GM19238 (cell line): ENCODE results near the gene RGS3.
"Not testable (repeated sequence)": the region's sequence is repeated elsewhere in the genome, so short reads cannot be mapped to it uniquely, and the experiment has no call there.

Experiments
- DNase-seq: peaks from one replicate; pipeline ENCODE4 v3.0.0; 2011; ENCODE audit warnings: low spot score; ENCODE audit not compliant: insufficient read length

The RGS3 gene

DNA sequence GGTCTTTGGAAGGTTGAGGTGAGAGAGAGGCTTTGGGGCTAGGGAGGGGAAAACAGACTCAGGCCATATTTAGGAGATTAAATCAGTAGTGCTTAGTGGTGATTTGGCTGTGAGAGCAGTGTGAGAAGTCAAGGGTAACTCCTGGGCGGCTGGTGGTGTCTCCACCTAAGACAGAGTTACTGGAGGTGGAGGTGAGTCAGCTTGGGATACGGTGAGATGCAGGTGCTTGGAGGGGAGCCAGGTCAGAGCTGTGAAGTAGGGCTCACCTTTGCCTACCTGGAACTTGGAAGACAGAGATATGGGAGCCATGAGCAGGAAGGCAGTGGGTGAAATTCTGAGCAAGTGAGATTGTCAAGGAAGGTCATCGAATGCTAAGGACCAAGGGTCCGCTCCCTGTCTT lies 24.5 kb downstream of the RGS3 start:
- DNase-seq = no peak

- DNase-seq = no peak
These were observed 25.0 kb downstream of the RGS3 start for GRCh38 chr9:113488490-113488889.

DNA sequence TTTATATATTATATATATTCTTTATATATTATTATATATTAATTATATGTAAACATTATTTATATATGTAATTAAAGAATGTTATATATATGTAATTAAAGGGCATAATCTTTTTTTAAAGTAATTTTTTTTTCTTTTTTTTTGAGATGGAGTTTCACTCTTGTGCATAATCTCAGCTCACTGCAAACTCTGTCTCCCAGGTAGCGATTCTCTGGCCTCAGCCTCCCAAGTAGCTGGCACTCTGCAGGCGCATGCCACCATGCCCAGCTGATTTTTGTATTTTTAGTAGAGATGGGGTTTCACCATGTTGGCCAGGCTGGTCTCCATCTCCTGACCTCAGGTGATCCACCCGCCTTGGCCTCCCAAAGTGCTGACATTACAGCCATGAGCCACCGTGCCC lies 27.6 kb downstream of the RGS3 start:
- DNase-seq = not testable (repeated sequence)

- DNase-seq = no peak
These were observed 29.0 kb downstream of the RGS3 start for GRCh38 chr9:113492343-113493202.

- DNase-seq = no peak
These were observed 29.6 kb downstream of the RGS3 start for GRCh38 chr9:113493203-113493520.

GRCh38 chr9:113495526-113495925 lies 32.0 kb downstream of the RGS3 start:
- DNase-seq = no peak

DNA sequence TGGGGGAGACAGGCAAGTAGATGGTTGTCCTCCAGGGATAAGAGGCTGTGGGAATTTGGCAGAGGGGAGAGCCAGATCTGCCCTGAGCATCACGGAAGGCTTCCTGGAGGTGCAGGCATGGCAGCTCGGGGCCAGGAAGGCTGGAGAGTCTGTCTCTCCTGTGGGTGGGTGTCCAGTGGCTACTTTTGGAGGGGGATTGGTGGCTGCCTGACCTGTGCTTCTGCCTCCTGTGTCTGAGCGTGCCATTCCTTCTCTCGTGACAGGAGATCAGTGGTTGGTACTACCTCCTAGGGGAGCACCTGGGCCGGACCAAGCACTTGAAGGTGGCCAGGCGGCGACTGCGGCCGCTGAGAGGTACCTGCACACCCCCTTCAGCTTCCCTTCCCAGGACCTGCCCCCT lies 33.5 kb downstream of the RGS3 start:
- no peak for DNase-seq

GRCh38 chr9:113499153-113499875 lies 35.8 kb downstream of the RGS3 start:
- no peak for DNase-seq

GRCh38 chr9:113499876-113500497 lies 36.5 kb downstream of the RGS3 start:
- DNase-seq = no peak

DNA sequence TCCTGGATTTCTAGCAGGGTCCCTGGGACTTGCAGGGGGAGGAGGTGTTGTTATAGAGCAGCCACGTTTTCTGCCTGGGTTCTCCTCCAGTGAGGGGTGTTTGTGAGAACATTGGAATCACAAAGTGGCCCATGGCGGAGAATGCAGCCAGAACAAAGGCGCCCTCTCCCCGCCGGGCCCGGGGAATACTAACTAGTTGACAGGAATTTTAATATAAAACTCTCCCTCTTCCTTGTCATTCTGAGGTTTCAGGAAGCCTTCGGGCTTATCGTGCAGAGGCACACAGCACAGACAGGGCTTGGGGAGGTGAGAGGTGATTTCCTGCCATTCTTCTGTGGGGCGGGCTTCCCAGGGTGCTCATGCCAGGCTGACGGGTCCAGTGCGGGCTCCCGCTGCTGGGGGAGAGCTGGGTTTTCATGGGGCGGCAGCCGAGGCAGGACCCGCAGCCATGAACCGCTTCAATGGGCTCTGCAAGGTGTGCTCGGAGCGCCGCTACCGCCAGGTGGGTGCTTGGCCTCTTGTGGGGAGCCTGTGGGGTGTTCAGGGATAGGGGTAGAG lies 37.7 kb downstream of the RGS3 start:
- DNase-seq = no peak

- no peak for DNase-seq
These were observed 38.3 kb downstream of the RGS3 start for GRCh38 chr9:113501852-113502251.

- DNase-seq = no peak
These were observed 39.0 kb downstream of the RGS3 start for GRCh38 chr9:113502427-113503034.

- no peak for DNase-seq
These were observed 39.6 kb downstream of the RGS3 start for GRCh38 chr9:113503131-113503541.

DNA sequence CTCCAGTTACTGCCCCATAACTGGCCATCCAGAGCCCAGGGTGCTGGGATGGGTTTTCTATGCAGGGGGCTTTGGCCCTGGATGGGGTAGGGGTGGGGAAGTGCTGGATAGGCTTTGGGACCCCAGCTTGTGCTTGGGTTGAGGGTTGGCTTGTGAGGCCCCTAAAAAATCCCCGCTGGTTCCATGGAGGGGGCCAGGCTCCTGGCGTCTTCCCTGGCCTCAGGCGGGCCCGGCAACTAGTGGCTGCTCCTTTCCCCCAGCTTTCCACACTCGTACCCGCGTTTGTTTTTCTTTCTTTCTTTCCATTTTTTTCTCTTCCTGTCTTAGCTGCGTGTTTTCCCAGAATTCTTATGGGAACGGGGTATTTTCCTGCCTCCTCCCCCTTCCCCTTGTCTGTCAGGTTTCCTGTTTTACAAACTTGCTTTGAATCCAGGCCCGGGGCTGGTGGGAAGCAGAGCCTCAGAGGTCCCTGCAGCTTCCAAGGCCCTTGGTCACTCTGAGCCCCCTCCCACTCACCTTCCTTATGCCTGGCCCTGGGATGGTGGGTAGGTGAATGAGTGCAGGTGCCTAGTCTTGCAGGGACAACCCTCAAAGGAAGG lies 40.2 kb downstream of the RGS3 start:
- DNase-seq = no peak

DNA sequence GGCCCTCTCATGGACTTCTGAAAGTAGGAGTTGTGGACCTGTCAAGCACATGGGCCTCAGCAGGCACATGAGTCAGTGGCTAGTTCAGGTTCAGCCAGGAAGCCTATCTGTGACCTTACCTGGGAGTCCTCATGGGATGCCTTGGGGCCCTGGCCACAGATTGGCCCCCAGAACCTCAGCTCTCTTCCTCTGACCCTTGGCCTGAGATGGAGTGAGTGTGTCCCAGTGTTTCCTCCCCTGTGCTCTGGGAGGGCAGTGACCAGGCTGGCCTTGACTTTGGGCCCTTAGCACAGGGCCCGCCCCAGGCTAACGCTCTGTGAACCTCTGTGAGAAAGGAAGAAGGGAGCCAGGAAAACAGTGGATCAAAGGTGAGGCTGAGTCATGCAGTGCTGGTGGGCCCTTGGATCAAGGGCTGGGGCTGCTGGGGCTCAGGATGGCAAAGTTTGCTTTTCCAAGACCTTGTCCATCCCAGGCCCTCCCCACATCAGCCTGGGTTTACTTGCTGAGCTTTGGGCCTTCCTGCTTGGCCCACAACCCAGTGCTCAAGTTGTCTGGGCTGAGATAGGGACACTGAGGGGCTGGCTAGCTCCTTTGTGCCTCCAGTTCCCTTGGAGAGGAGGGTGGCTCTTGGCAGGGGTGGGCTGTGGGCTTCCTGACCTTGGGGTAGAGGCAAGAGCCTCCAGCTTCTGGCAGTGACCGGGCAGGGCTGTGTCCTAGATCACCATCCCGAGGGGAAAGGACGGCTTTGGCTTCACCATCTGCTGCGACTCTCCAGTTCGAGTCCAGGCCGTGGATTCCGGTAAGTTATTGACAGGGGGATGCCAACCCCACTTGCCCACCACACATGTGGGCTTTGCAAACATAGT lies 41.4 kb downstream of the RGS3 start:
- no peak for DNase-seq

- DNase-seq = no peak
These were observed 42.6 kb downstream of the RGS3 start for GRCh38 chr9:113506090-113506589.

DNA sequence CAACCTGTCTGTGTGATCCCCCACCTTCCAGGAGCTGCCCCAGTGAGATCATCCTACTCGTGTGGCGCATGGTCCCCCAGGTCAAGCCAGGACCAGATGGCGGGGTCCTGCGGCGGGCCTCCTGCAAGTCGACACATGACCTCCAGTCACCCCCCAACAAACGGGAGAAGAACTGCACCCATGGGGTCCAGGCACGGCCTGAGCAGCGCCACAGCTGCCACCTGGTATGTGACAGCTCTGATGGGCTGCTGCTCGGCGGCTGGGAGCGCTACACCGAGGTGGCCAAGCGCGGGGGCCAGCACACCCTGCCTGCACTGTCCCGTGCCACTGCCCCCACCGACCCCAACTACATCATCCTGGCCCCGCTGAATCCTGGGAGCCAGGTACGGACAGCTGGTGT lies 43.7 kb downstream of the RGS3 start:
- no peak for DNase-seq

DNA sequence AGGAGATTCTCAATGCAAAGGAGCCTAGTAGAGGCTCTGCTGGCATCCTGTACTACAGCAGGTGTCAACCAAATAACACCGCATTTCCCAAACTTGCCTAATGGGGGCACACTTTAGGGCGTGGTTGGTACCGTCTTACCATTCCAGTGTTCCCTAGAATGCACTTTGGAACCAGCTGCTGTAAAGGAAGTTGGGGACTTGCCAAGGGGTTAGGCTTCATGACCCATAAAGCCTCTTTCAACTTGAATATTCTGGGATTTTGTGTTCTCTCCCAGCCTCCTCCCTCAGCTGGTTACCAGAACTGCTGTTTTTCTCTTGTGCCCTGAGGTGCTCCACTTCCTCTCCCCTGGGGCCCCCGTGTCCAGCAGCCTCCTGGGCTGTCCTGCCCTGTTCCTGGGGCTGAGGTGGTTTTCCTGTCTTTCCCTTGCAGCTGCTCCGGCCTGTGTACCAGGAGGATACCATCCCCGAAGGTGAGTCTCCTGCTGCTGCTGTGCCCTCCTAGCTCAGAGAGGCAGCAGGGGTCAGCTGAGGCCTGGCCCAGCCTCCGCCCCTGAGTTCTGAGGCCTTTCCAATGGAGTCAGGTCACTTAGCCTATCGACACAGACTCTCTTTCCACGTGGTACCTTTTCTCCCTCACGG lies 44.7 kb downstream of the RGS3 start:
- DNase-seq = no peak

GRCh38 chr9:113509463-113509862 lies 45.9 kb downstream of the RGS3 start:
- DNase-seq = no peak

- DNase-seq = no peak
These were observed 47.6 kb downstream of the RGS3 start for GRCh38 chr9:113511047-113511521.
